ENCODE results near the gene ADPRH.

DNA sequence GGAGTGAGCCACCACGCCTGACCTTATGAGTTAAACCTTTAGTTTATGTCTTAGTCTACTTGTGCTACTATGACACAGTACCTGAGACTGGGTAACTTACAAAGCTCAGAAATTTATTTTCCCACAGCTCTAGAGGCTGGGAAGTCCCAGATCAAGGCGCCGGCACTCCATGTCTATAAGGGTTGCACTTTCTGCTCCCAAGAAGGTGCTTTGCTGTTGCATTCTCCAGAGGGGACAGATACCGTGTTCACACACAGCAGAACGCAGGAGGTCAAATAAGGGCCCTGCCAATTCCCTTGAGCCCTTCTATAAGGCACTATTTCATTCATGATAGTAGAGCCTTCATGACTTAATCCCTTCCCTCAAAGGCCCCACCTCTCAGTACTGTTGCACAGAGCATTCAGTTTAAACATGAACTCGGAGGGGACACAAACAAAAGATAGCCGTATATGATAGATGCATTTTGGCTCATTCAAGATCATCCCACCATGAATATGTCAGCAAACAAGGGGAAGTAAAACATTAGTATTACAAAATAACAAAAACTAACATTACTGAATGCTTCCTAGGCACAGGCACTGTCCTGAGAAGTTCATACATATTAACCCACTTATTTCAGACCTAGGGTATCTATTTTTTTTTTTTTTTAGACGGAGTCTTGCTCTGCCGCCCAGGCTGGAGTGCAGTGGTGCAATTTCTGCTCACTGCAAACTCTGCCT is 44.9 kb downstream of the ADPRH start:
- no peak for TF ChIP-seq CTCF (IDR thresholded peaks at IDR 0.05)
- TF ChIP-seq POLR2A (IDR thresholded peaks at IDR 0.05): no peak

Measured in body of pancreas (tissue), 4 donors.